Loucy (cell line): ENCODE results near the gene TM9SF4.
"Not testable (repeated sequence)": the region's sequence is repeated elsewhere in the genome, so short reads cannot be mapped to it uniquely, and the experiment has no call there.

ENCODE experiments used
- H2AFZ ChIP-seq: fragments of 200-600 bp; sonication (generic); 2 replicates; pipeline ENCODE4 v1.6.0; 2016; ENCODE audit warnings: antibody characterized with exemption, mild to moderate bottlenecking, low read length, moderate library complexity
- H3F3A ChIP-seq: fragments of 200-600 bp; 2 replicates; pipeline ENCODE4 v1.6.0; 2016; ENCODE audit warnings: antibody characterized with exemption, low read depth, mild to moderate bottlenecking
- H3K27me3 ChIP-seq: fragments of 200-600 bp; sonication (generic); 2 replicates; pipeline ENCODE4 v1.6.1; 2014; ENCODE audit warnings: low read length, mild to moderate bottlenecking; ENCODE audit not compliant: insufficient read depth, poor library complexity, severe bottlenecking
- H3K36me3 ChIP-seq: fragments of 200-600 bp; sonication (generic); 2 replicates; pipeline ENCODE4 v1.6.1; 2016; ENCODE audit warnings: low read length; ENCODE audit not compliant: insufficient read depth
- H3K4me1 ChIP-seq: fragments of 200-600 bp; sonication (generic); 2 replicates; pipeline ENCODE4 v1.5.1; 2014; ENCODE audit warnings: low read length, mild to moderate bottlenecking; ENCODE audit not compliant: insufficient read depth, poor library complexity, severe bottlenecking
- H3K4me2 ChIP-seq: fragments of 200-600 bp; sonication (generic); 2 replicates; pipeline ENCODE4 v1.6.0; 2014; ENCODE audit warnings: antibody characterized with exemption, low read length, low read depth, mild to moderate bottlenecking; ENCODE audit not compliant: poor library complexity, severe bottlenecking
- H3K4me3 ChIP-seq: fragments of 200-600 bp; sonication (generic); 2 replicates; pipeline ENCODE4 v1.5.1; 2014; ENCODE audit warnings: low read length, mild to moderate bottlenecking, mixed read lengths; ENCODE audit not compliant: poor library complexity, severe bottlenecking
- H3K79me2 ChIP-seq: fragments of 200-600 bp; sonication (generic); 2 replicates; pipeline ENCODE4 v1.6.1; 2014; ENCODE audit warnings: low read length; ENCODE audit not compliant: insufficient read depth
- H3K9ac ChIP-seq: fragments of 200-600 bp; sonication (generic); 2 replicates; pipeline ENCODE4 v1.6.0; 2014; ENCODE audit warnings: mild to moderate bottlenecking, low read depth, low read length, moderate library complexity; ENCODE audit not compliant: poor library complexity, severe bottlenecking
- H3K9me2 ChIP-seq: fragments of 200-600 bp; sonication (generic); replicated peaks from 2 replicates; pipeline ENCODE4 v1.6.1; 2016; ENCODE audit warnings: low read depth, low read length, mixed read lengths
- H3K9me3 ChIP-seq: fragments of 200-600 bp; sonication (generic); 2 replicates; pipeline ENCODE4 v1.6.1; 2014; ENCODE audit warnings: mild to moderate bottlenecking, antibody characterized with exemption, low read length, low read depth; ENCODE audit not compliant: insufficient read depth
- H4K20me1 ChIP-seq: fragments of 200-600 bp; sonication (generic); 2 replicates; pipeline ENCODE4 v1.6.0; 2014; ENCODE audit warnings: antibody characterized with exemption, low read length, mild to moderate bottlenecking; ENCODE audit not compliant: insufficient read depth, poor library complexity, severe bottlenecking
- CTCF ChIP-seq: fragments of 200-600 bp; sonication (generic); conservative IDR thresholded peaks from 2 replicates; pipeline ENCODE4 v1.5.1; 2014; ENCODE audit warnings: mild to moderate bottlenecking, antibody characterized with exemption, low read length
- EZH2phosphoT487 ChIP-seq: fragments of 200-600 bp; IDR thresholded peaks from 2 replicates; pipeline ENCODE4 v1.6.1; 2018; ENCODE audit warnings: antibody characterized with exemption, mild to moderate bottlenecking, moderate library complexity, borderline replicate concordance

Gene TM9SF4

DNA sequence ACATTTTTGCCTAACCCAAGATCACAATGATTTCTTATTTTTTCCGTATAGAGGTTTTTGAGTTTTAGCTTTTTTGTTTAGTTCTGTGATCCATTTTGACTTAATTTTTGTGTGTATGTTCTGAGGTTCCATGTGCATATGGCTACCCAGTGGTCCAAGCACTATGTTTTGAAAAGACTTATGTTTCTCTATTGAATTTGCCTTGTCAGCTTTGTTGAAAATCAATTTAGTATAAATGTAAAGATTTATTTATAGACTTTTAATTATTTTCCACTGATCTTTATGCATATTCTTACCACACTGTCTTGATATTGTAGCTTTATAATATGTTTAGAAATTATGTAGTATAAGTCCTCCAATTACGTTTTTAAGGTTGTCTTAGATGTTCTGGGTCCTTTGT lies 10.2 kb downstream of the TM9SF4 start:
- Histone ChIP-seq H3K4me2 (no peak overlapping the region), H3K4me3 (no peak overlapping the region), H4K20me1 (peaks cover 17% of the 10 kb centered on the region), H3F3A (no peaks in the 10 kb centered on the region), H3K9me3 (no peaks in the 10 kb centered on the region), H3K9me2 (no peaks in the 10 kb centered on the region), H3K79me2 (peaks cover 47% of the 10 kb centered on the region), H3K4me1 (peaks cover 4% of the 10 kb centered on the region), H3K36me3 (no peaks in the 10 kb centered on the region), H2AFZ (no peak overlapping the region), H3K9ac (no peak overlapping the region), H3K27me3 (no peaks in the 10 kb centered on the region)
- TF ChIP-seq EZH2phosphoT487: no peak
- TF ChIP-seq CTCF: no peak

DNA sequence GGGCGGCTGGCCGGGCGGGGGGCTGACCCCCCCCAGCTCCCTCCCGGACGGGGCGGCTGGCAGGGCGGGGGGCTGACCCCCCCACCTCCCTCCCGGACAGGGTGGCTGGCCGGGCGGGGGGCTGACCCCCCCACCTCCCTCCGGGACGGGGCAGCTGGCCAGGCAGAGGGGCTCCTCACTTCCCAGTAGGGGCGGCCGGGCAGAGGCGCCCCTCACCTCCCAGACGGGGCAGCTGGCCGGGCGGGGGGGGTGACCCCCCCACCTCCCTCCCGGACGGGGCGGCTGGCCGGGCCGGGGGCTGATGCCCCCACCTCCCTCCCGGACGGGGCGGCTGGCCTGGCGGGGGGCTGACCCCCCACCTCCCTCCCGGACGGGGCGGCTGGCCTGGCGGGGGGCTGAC lies 12.4 kb downstream of the TM9SF4 start:
- H3F3A ChIP-seq, H3K36me3 ChIP-seq, H3K4me3 ChIP-seq, H3K4me1 ChIP-seq, H2AFZ ChIP-seq, H3K9me2 ChIP-seq, H3K9ac ChIP-seq, H3K9me3 ChIP-seq, H3K27me3 ChIP-seq, H4K20me1 ChIP-seq, H3K4me2 ChIP-seq: not testable (repeated sequence)
- peaks cover 34% of the 10 kb centered on the region; the same call in 1 of the 2 replicates for H3K79me2 ChIP-seq

DNA sequence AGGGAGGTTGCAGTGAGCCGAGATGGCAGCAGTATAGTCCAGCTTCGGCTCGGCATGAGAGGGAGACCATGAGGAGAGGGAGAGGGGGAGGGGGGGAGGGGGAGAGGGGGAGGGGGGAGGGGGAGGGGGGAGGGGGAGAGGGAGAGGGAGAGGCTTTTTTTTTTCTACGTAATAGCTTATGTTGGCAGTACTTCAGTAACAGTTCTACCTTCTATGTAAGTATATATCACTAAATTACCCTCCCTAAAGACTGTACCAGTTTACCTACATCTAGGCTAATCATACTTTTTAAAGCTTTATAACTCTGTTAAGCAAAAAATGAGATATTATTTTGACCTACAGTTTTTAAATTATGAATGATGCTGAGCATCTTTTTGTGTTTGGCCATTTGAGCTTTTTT lies 13.6 kb downstream of the TM9SF4 start:
- no peaks in the 10 kb centered on the region for H3K4me1 ChIP-seq
- peaks cover 2% of the 10 kb centered on the region for H4K20me1 ChIP-seq
- no peak overlapping the region for H3K9ac ChIP-seq
- no peaks in the 10 kb centered on the region for H3K36me3 ChIP-seq
- H3K27me3 ChIP-seq: no peaks in the 10 kb centered on the region
- H2AFZ ChIP-seq: no peak overlapping the region
- H3K4me2 ChIP-seq: no peak overlapping the region
- H3F3A ChIP-seq: no peaks in the 10 kb centered on the region
- H3K4me3 ChIP-seq: no peak overlapping the region
- no peaks in the 10 kb centered on the region for H3K9me3 ChIP-seq
- H3K9me2 ChIP-seq: no peaks in the 10 kb centered on the region
- TF ChIP-seq EZH2phosphoT487 (no peak), CTCF (no peak)
- H3K79me2 ChIP-seq: peaks cover 24% of the 10 kb centered on the region; the same call in 1 of the 2 replicates

- Histone ChIP-seq H3K9ac (no peak overlapping the region), H3K4me1 (no peaks in the 10 kb centered on the region), H3K9me2 (no peaks in the 10 kb centered on the region), H3K79me2 (peaks cover 21% of the 10 kb centered on the region), H3K36me3 (no peaks in the 10 kb centered on the region), H3K9me3 (no peaks in the 10 kb centered on the region), H3K27me3 (no peaks in the 10 kb centered on the region), H4K20me1 (peaks cover 3% of the 10 kb centered on the region), H3K4me2 (no peak overlapping the region), H3F3A (no peaks in the 10 kb centered on the region), H2AFZ (no peak overlapping the region), H3K4me3 (no peak overlapping the region)
- TF ChIP-seq CTCF (no peak), EZH2phosphoT487 (no peak)
Measured at GRCh38 chr20:32124916-32125454, 15.5 kb downstream of the TM9SF4 start.
